ENCODE measurements around the gene OIT3. TPM values are rescaled to one million over a fixed set of nuclear protein-coding genes. Genes with fewer than 3 reads are reported as not detected.

The OIT3 gene
- total RNA-seq, 1 experiment from 2014 or later, result not detected

- intact Hi-C loops (cut with micrococcal nuclease; ENCODE audit: unreplicated experiment), result loop anchor here (5.0 kb wide), 1 partner anchor 513 kb away; no protein-coding TSS in a partner anchor
- POLR2A ChIA-PET (ENCODE audit: low non-redundant PET), result no interaction called here
- H3K36me3 ChIP-seq (ENCODE audit: insufficient read depth, low read length, poor library complexity, severe bottlenecking), result no peaks in the 10 kb centered on the region
- TF ChIP-seq, protein P1, sequence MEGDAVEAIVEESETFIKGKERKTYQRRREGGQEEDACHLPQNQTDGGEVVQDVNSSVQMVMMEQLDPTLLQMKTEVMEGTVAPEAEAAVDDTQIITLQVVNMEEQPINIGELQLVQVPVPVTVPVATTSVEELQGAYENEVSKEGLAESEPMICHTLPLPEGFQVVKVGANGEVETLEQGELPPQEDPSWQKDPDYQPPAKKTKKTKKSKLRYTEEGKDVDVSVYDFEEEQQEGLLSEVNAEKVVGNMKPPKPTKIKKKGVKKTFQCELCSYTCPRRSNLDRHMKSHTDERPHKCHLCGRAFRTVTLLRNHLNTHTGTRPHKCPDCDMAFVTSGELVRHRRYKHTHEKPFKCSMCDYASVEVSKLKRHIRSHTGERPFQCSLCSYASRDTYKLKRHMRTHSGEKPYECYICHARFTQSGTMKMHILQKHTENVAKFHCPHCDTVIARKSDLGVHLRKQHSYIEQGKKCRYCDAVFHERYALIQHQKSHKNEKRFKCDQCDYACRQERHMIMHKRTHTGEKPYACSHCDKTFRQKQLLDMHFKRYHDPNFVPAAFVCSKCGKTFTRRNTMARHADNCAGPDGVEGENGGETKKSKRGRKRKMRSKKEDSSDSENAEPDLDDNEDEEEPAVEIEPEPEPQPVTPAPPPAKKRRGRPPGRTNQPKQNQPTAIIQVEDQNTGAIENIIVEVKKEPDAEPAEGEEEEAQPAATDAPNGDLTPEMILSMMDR (conservative IDR thresholded peaks at IDR 0.05; ENCODE audit: low read depth, low read length), result peak; percentile 71
- no peak for TF ChIP-seq EZH2 (IDR thresholded peaks at IDR 0.05; ENCODE audit: borderline replicate concordance, low read depth, low read length, poor library complexity, severe bottlenecking)
- no TSS peak for BruUV-seq (replicated peaks)
- CTCF ChIA-PET, result no interaction called here
- peak; percentile 43 for DNase-seq (ENCODE audit: low spot score)
- H3K27ac ChIP-seq (ENCODE audit: low read depth, low read length, poor library complexity, severe bottlenecking), result no peak overlapping the region
- no peaks in the 10 kb centered on the region for H3K4me1 ChIP-seq (ENCODE audit: insufficient read depth, low read length, poor library complexity, severe bottlenecking)
- H3K9me3 ChIP-seq (ENCODE audit: low read depth, low read length, poor library complexity, severe bottlenecking), result no peaks in the 10 kb centered on the region
- no peak overlapping the region for H3K4me3 ChIP-seq (ENCODE audit: low read depth, low read length, poor library complexity, severe bottlenecking)
- H3K27me3 ChIP-seq (replicated peaks; ENCODE audit: insufficient read depth, low read depth, low read length, poor library complexity), result no peaks in the 10 kb centered on the region
Measured at GRCh38 chr10:72875250-72876055, 18.1 kb upstream of the OIT3 start.

GRCh38 chr10:72879245-72879644 is 14.3 kb upstream of the OIT3 start:
- Histone ChIP-seq H3K27me3 (replicated peaks; ENCODE audit: insufficient read depth, low read depth, low read length, poor library complexity) (no peaks in the 10 kb centered on the region), H3K9me3 (ENCODE audit: low read depth, low read length, poor library complexity, severe bottlenecking) (no peaks in the 10 kb centered on the region), H3K36me3 (ENCODE audit: insufficient read depth, low read length, poor library complexity, severe bottlenecking) (no peaks in the 10 kb centered on the region), H3K4me1 (ENCODE audit: insufficient read depth, low read length, poor library complexity, severe bottlenecking) (no peaks in the 10 kb centered on the region), H3K27ac (ENCODE audit: low read depth, low read length, poor library complexity, severe bottlenecking) (no peak overlapping the region), H3K4me3 (ENCODE audit: low read depth, low read length, poor library complexity, severe bottlenecking) (no peak overlapping the region)
- intact Hi-C loops (cut with micrococcal nuclease; ENCODE audit: unreplicated experiment), result loop anchor here (5.0 kb wide), 1 partner anchor 517 kb away; no protein-coding TSS in a partner anchor
- no peak for DNase-seq (ENCODE audit: low spot score)
- BruUV-seq (replicated peaks), result no TSS peak
- ChIA-PET CTCF (no interaction called here), POLR2A (ENCODE audit: low non-redundant PET) (no interaction called here)
- TF ChIP-seq EZH2 (IDR thresholded peaks at IDR 0.05; ENCODE audit: borderline replicate concordance, low read depth, low read length, poor library complexity, severe bottlenecking), result no peak
- TF ChIP-seq, protein P1 (conservative IDR thresholded peaks at IDR 0.05; ENCODE audit: low read depth, low read length), result no peak

- Histone ChIP-seq H3K27me3 (replicated peaks; ENCODE audit: insufficient read depth, low read depth, low read length, poor library complexity) (no peaks in the 10 kb centered on the region), H3K27ac (ENCODE audit: low read depth, low read length, poor library complexity, severe bottlenecking) (no peak overlapping the region), H3K4me3 (ENCODE audit: low read depth, low read length, poor library complexity, severe bottlenecking) (no peak overlapping the region), H3K9me3 (ENCODE audit: low read depth, low read length, poor library complexity, severe bottlenecking) (no peaks in the 10 kb centered on the region), H3K36me3 (ENCODE audit: insufficient read depth, low read length, poor library complexity, severe bottlenecking) (no peaks in the 10 kb centered on the region), H3K4me1 (ENCODE audit: insufficient read depth, low read length, poor library complexity, severe bottlenecking) (peaks cover under 1% of the 10 kb centered on the region)
- no peak for TF ChIP-seq EZH2 (IDR thresholded peaks at IDR 0.05; ENCODE audit: borderline replicate concordance, low read depth, low read length, poor library complexity, severe bottlenecking)
- TF ChIP-seq, protein P1 (conservative IDR thresholded peaks at IDR 0.05; ENCODE audit: low read depth, low read length), result no peak
- no peak for DNase-seq (ENCODE audit: low spot score)
- intact Hi-C loops (cut with micrococcal nuclease; ENCODE audit: unreplicated experiment), result no loop called here
- POLR2A ChIA-PET (ENCODE audit: low non-redundant PET), result no interaction called here
- no TSS peak for BruUV-seq (replicated peaks)
- CTCF ChIA-PET, result no interaction called here
Measured at GRCh38 chr10:72881291-72881690, 12.2 kb upstream of the OIT3 start.
